SU-DHL-6 (cell line): ENCODE results near the gene PRKN.

Source experiments
- H2AFZ ChIP-seq: fragments of 200-600 bp; sonication (generic); 2 replicates; pipeline ENCODE4 v1.6.1; 2014; ENCODE audit warnings: low read depth, mild to moderate bottlenecking, moderate library complexity, mixed read lengths, antibody characterized with exemption, low read length; ENCODE audit not compliant: severe bottlenecking
- H3F3A ChIP-seq: fragments of 200-600 bp; shearing (Covaris generic); 2 replicates; pipeline ENCODE4 v1.6.0; 2016; ENCODE audit warnings: antibody characterized with exemption, mild to moderate bottlenecking; ENCODE audit not compliant: insufficient read depth
- H3K27ac ChIP-seq: fragments of 200-600 bp; sonication (generic); 2 replicates; pipeline ENCODE4 v1.5.1; 2016; ENCODE audit warnings: low read depth, mild to moderate bottlenecking, low read length, moderate library complexity, mixed read lengths
- H3K27me3 ChIP-seq: fragments of 200-600 bp; sonication (generic), shearing (Covaris generic); 2 replicates; pipeline ENCODE4 v1.6.0; 2014; ENCODE audit warnings: mild to moderate bottlenecking, low read length
- H3K36me3 ChIP-seq: fragments of 200-600 bp; sonication (generic); 2 replicates; pipeline ENCODE4 v1.6.1; 2014; ENCODE audit warnings: mild to moderate bottlenecking, low read length, mixed read lengths
- H3K4me2 ChIP-seq: fragments of 300-600, 200-600 bp; shearing (Covaris generic), sonication (generic); 2 replicates; pipeline ENCODE4 v1.6.0; 2014; ENCODE audit warnings: low read length, low read depth, mild to moderate bottlenecking; ENCODE audit not compliant: poor library complexity, severe bottlenecking
- H3K4me3 ChIP-seq: fragments of 200-600 bp; sonication (generic); 2 replicates; pipeline ENCODE4 v1.5.1; 2014; ENCODE audit warnings: antibody characterized with exemption, low read length, mild to moderate bottlenecking, mixed read lengths; ENCODE audit not compliant: insufficient read depth, poor library complexity, severe bottlenecking
- H3K79me2 ChIP-seq: fragments of 200-600 bp; sonication (generic); 2 replicates; pipeline ENCODE4 v1.6.1; 2014; ENCODE audit warnings: mild to moderate bottlenecking, low read length, moderate library complexity; ENCODE audit not compliant: insufficient read depth
- H3K9ac ChIP-seq: fragments of 200-600 bp; sonication (generic); 2 replicates; pipeline ENCODE4 v1.7.0; 2014; ENCODE audit warnings: mild to moderate bottlenecking, low read length
- H3K9me2 ChIP-seq: fragments of 200-600 bp; sonication (generic); replicated peaks from 2 replicates; pipeline ENCODE4 v1.6.1; 2014; ENCODE audit warnings: low read length; ENCODE audit not compliant: insufficient read depth
- H3K9me3 ChIP-seq: fragments of 200-600 bp; sonication (generic); 2 replicates; pipeline ENCODE4 v1.6.1; 2014; ENCODE audit warnings: low read length, mixed read lengths; ENCODE audit not compliant: insufficient read depth
- H4K20me1 ChIP-seq: fragments of 200-600 bp; sonication (generic); 2 replicates; pipeline ENCODE4 v1.6.1; 2014; ENCODE audit warnings: low read depth, mild to moderate bottlenecking, antibody characterized with exemption, low read length, moderate library complexity, mixed read lengths
- EZH2phosphoT487 ChIP-seq: fragments of 200-600 bp; sonication (generic), shearing (Covaris generic); conservative IDR thresholded peaks from 2 replicates; pipeline ENCODE4 v1.6.1; 2018; ENCODE audit warnings: mild to moderate bottlenecking, antibody characterized with exemption, low read length, moderate library complexity, mixed read lengths
- TF ChIP-seq, protein P1 (sequence below): fragments of 200-600 bp; sonication (generic); IDR thresholded peaks from one replicate; pipeline ENCODE4 v1.5.1; 2017; ENCODE audit warnings: antibody characterized with exemption, mild to moderate bottlenecking, low read length, moderate library complexity; ENCODE audit not compliant: insufficient read depth, poor library complexity, severe bottlenecking

PRKN gene

DNA sequence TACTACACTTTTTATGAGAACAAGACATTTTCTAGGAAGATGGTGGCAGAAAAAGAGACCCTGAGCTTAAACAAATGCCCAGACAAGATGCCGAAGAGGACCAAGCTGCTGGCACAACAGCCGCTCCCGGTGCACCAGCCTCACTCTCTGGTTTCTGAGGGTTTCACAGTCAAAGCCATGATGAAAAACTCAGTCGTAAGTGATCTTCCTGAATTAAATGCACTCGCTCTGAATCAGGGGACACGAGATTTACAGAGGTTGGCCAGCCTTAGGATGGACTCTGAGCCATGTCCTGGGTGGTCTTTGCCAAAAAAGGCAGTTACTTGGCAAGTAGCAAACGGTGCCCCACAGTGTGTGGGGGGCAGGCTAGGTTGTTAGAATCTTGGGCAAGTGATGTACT, 631 bp upstream of the PRKN start:
- no peaks in the 10 kb centered on the region for H3K36me3 ChIP-seq
- H3K79me2 ChIP-seq: no peaks in the 10 kb centered on the region
- H3K9ac ChIP-seq: no peak overlapping the region
- no peak overlapping the region for H3K27ac ChIP-seq
- no peaks in the 10 kb centered on the region for H3K9me3 ChIP-seq
- no peak overlapping the region for H2AFZ ChIP-seq
- TF ChIP-seq, protein P1, sequence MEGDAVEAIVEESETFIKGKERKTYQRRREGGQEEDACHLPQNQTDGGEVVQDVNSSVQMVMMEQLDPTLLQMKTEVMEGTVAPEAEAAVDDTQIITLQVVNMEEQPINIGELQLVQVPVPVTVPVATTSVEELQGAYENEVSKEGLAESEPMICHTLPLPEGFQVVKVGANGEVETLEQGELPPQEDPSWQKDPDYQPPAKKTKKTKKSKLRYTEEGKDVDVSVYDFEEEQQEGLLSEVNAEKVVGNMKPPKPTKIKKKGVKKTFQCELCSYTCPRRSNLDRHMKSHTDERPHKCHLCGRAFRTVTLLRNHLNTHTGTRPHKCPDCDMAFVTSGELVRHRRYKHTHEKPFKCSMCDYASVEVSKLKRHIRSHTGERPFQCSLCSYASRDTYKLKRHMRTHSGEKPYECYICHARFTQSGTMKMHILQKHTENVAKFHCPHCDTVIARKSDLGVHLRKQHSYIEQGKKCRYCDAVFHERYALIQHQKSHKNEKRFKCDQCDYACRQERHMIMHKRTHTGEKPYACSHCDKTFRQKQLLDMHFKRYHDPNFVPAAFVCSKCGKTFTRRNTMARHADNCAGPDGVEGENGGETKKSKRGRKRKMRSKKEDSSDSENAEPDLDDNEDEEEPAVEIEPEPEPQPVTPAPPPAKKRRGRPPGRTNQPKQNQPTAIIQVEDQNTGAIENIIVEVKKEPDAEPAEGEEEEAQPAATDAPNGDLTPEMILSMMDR: no peak
- no peak for TF ChIP-seq EZH2phosphoT487
- H3K4me3 ChIP-seq: no peak overlapping the region
- H3K27me3 ChIP-seq: no peaks in the 10 kb centered on the region
- H3K9me2 ChIP-seq: no peaks in the 10 kb centered on the region
- H4K20me1 ChIP-seq: no peaks in the 10 kb centered on the region
- no peak overlapping the region for H3K4me2 ChIP-seq
- H3F3A ChIP-seq: no peaks in the 10 kb centered on the region

DNA sequence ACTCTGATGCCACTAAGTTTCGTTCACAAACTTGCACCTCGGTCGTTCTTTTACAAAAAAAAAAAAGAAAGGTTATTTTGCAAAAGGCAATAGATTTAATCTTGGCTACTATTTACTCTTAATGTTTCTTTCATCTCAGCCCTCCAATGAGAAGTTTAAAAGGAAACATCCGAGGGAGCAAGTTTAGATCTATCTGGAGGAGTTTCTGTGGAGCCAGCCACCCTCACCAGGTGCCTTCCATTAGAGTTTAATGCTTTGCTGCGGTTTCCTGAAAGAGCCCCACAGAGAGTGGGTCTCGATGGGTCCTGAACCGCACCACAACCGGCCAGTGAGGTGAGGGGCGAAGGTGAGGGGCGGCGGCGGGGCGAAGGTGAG, 632 bp downstream of the PRKN start:
- H3K27me3 ChIP-seq: no peaks in the 10 kb centered on the region
- H3K4me2 ChIP-seq: no peak overlapping the region
- H3K79me2 ChIP-seq: no peaks in the 10 kb centered on the region
- no peaks in the 10 kb centered on the region for H3K9me2 ChIP-seq
- H3K9ac ChIP-seq: no peak overlapping the region
- no peak overlapping the region for H2AFZ ChIP-seq
- H3K36me3 ChIP-seq: no peaks in the 10 kb centered on the region
- H3F3A ChIP-seq: no peaks in the 10 kb centered on the region
- no peaks in the 10 kb centered on the region for H4K20me1 ChIP-seq
- H3K9me3 ChIP-seq: no peaks in the 10 kb centered on the region
- H3K27ac ChIP-seq: no peak overlapping the region
- H3K4me3 ChIP-seq: no peak overlapping the region
- TF ChIP-seq, protein P1: no peak
- no peak for TF ChIP-seq EZH2phosphoT487

DNA sequence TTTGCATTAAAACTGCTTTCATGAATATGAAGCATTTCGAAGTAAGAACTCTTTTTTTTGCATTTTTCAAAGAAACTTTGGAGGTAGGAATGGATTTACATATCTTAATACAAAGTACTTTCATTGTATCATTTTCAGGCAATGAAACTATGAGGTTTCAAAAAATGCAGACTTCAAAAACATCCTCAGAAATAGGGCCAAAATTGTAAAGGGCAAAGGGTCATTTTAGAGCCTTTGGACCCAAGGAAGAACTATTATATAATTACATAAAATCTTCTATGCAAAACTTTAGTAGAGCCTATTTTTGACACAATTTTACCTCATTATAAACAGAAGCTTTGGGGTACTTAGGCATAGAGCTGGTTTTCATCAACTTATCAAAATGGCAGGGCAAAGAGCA, 4.9 kb downstream of the PRKN start:
- H3F3A ChIP-seq: no peaks in the 10 kb centered on the region
- H3K9ac ChIP-seq: no peak overlapping the region
- no peaks in the 10 kb centered on the region for H3K36me3 ChIP-seq
- TF ChIP-seq, protein P1: no peak
- TF ChIP-seq EZH2phosphoT487: no peak
- no peak overlapping the region for H3K27ac ChIP-seq
- no peak overlapping the region for H2AFZ ChIP-seq
- H3K9me2 ChIP-seq: no peaks in the 10 kb centered on the region
- H3K9me3 ChIP-seq: no peaks in the 10 kb centered on the region
- no peak overlapping the region for H3K4me2 ChIP-seq
- no peaks in the 10 kb centered on the region for H4K20me1 ChIP-seq
- no peaks in the 10 kb centered on the region for H3K79me2 ChIP-seq
- H3K27me3 ChIP-seq: no peaks in the 10 kb centered on the region
- no peak overlapping the region for H3K4me3 ChIP-seq

DNA sequence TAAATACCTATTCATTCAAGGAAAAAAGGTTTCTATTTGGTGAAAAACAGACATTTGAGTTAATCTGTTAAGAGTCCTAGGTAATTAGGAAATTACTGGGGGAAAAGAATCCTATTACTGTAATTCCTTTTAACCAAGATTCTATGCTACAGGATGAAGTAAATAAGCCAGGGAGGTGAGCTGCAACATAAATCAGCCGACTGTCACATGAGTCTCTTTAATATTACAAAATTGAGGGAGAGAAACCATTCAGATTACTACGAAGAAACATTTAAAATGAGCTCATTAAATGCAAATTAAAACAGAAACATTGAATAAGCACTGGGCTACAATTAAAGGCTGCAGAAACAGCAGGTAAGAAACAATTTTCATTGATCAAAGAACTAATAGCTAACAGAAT, 5.3 kb downstream of the PRKN start:
- H3K27ac ChIP-seq: no peak overlapping the region
- no peaks in the 10 kb centered on the region for H3F3A ChIP-seq
- no peaks in the 10 kb centered on the region for H3K27me3 ChIP-seq
- H3K36me3 ChIP-seq: no peaks in the 10 kb centered on the region
- H3K4me2 ChIP-seq: no peak overlapping the region
- no peak overlapping the region for H3K9ac ChIP-seq
- H3K4me3 ChIP-seq: no peak overlapping the region
- H2AFZ ChIP-seq: no peak overlapping the region
- H3K9me2 ChIP-seq: no peaks in the 10 kb centered on the region
- TF ChIP-seq, protein P1: no peak
- TF ChIP-seq EZH2phosphoT487: no peak
- H4K20me1 ChIP-seq: no peaks in the 10 kb centered on the region
- no peaks in the 10 kb centered on the region for H3K79me2 ChIP-seq
- H3K9me3 ChIP-seq: no peaks in the 10 kb centered on the region
